K562 (cell line): ENCODE results near the gene PDE4D. TPM values are rescaled to one million over a fixed set of nuclear protein-coding genes. Genes with fewer than 3 reads are reported as not detected.

Experiments used
- ATAC-seq: fragments of 200-7000 bp; cut with Tn5 transposase; 3 replicates; pipeline ENCODE4 v1.9.1; 2020; ENCODE audit warnings: moderate library complexity
- BruUV-seq: library from RNA; stranded (reverse); fragments of 400-500 nt; replicated peaks from 2 replicates; lab custom pipeline; 2021; lab: Mats Ljungman, UMichigan
- CTCF ChIA-PET: fragments of 300-600 bp; formaldehyde crosslinking; extraction: SDS; loops from one replicate; lab custom pipeline; 2021; ENCODE audit warnings: low intra/inter-chr PET ratio; lab: Yijun Ruan, JAX
- POLR2A ChIA-PET: fragments of 300-600, 350-650 bp; sonication (Branson Sonifier 250); formaldehyde crosslinking; extraction: SDS; loops from one replicate; lab custom pipeline; 2021; ENCODE audit warnings: antibody characterized with exemption, inconsistent platforms; lab: Yijun Ruan, JAX
- DNase-seq, 4 experiments: peaks; one replicate each; pipeline versions ENCODE4 v3.0.0 to v3.0.0-alpha.2; 2011 to 2018; ENCODE audit warnings: low spot score in 3 of 4, mixed read lengths in 3 of 4; ENCODE audit errors: extremely low read depth in 1 of 4
- FAIRE-seq: peaks from 2 replicates; lab custom pipeline; 2011; peaks lifted over from hg19 to GRCh38; lab: Jason Lieb, UNC
- H2AFZ ChIP-seq: 2 replicates; pipeline ENCODE4 v1.6.0; 2011; ENCODE audit warnings: low read depth, low read length, control low read depth, inconsistent platforms
- H3K27ac ChIP-seq: fragments of 200-600 bp; 3 replicates; pipeline ENCODE4 v1.8.0; 2011; ENCODE audit warnings: low read depth, mild to moderate bottlenecking, control low read depth, inconsistent platforms, low read length, moderate library complexity, mixed read lengths; ENCODE audit errors: extremely low read depth
- H3K27me3 ChIP-seq, 2 experiments: fragments of 300-600 bp in 1 of 2; 2 replicates in 1 of 2; 3 replicates in 1 of 2; pipeline versions ENCODE4 v1.6.0 to v1.8.0; 2011; ENCODE audit warnings: inconsistent platforms in 2 of 2, low read length in 2 of 2, mild to moderate bottlenecking in 1 of 2, mixed read lengths in 1 of 2, moderate library complexity in 1 of 2; ENCODE audit not compliant: control insufficient read depth in 2 of 2, insufficient read depth in 2 of 2
- H3K36me3 ChIP-seq: fragments of 300-600 bp; 3 replicates; pipeline ENCODE4 v1.8.0; 2011; ENCODE audit warnings: mild to moderate bottlenecking, low read length, inconsistent platforms; ENCODE audit not compliant: control insufficient read depth, insufficient read depth
- H3K4me1 ChIP-seq, 2 experiments: fragments of 200-600 bp in 1 of 2; replicated peaks in 1 of 2; 2 replicates in 1 of 2; 3 replicates in 1 of 2; pipeline versions ENCODE4 v1.5.1 to v1.8.0; 2011; ENCODE audit warnings: inconsistent platforms in 2 of 2, low read length in 2 of 2, mild to moderate bottlenecking in 1 of 2, mixed read lengths in 1 of 2, moderate library complexity in 1 of 2; ENCODE audit not compliant: control insufficient read depth in 2 of 2, insufficient read depth in 2 of 2
- H3K4me2 ChIP-seq: 2 replicates; pipeline ENCODE4 v1.6.1; 2011; ENCODE audit warnings: low read length, control low read depth, inconsistent platforms, mixed read lengths; ENCODE audit not compliant: insufficient read depth
- H3K4me3 ChIP-seq: fragments of 200-600 bp; sonication (generic), shearing (Covaris generic); 2 replicates; pipeline ENCODE4 v1.5.1; 2016; ENCODE audit warnings: control low read depth, inconsistent platforms
- H3K79me2 ChIP-seq: fragments of 200-600 bp; 3 replicates; pipeline ENCODE4 v1.8.0; 2011; ENCODE audit warnings: low read length, inconsistent platforms; ENCODE audit not compliant: control insufficient read depth, insufficient read depth
- H3K9ac ChIP-seq, 2 experiments: 2 replicates each; pipeline versions ENCODE4 v1.6.0 to v1.6.1; 2011; ENCODE audit warnings: low read depth in 2 of 2, low read length in 2 of 2, control low read depth in 1 of 2, inconsistent platforms in 1 of 2, mild to moderate bottlenecking in 1 of 2, mixed read lengths in 1 of 2; ENCODE audit not compliant: insufficient read depth in 1 of 2
- H3K9me1 ChIP-seq: one replicate; pipeline ENCODE4 v1.6.0; 2011; ENCODE audit warnings: inconsistent platforms, mild to moderate bottlenecking, low read length, moderate library complexity; ENCODE audit not compliant: control insufficient read depth, insufficient read depth
- H3K9me3 ChIP-seq: replicated peaks from 2 replicates; pipeline ENCODE4 v1.5.1; 2011; ENCODE audit warnings: low read depth, low read length, inconsistent platforms; ENCODE audit not compliant: control insufficient read depth, insufficient read depth
- H4K20me1 ChIP-seq: replicated peaks from 2 replicates; pipeline ENCODE4 v1.6.1; 2011; ENCODE audit warnings: low read length, inconsistent platforms, mixed read lengths; ENCODE audit not compliant: control insufficient read depth, insufficient read depth
- ARID4B ChIP-seq: sonication (generic); formaldehyde crosslinking; IDR thresholded peaks from 2 replicates; pipeline ENCODE4 v1.8.0; 2022; ENCODE audit warnings: mild to moderate bottlenecking, missing genetic modification reagents
- C11orf30 ChIP-seq: fragments of 450-650 bp; IDR thresholded peaks from 2 replicates; pipeline ENCODE4 v1.6.1; 2016; ENCODE audit warnings: low read depth, mild to moderate bottlenecking
- E2F1 ChIP-seq: sonication (generic); formaldehyde crosslinking; IDR thresholded peaks from 2 replicates; pipeline ENCODE4 v1.8.1; 2023; ENCODE audit warnings: mild to moderate bottlenecking, missing genetic modification reagents, moderate library complexity
- HCFC1 ChIP-seq: IDR thresholded peaks from 2 replicates; pipeline ENCODE4 v1.6.1; 2012; ENCODE audit warnings: low read depth, low read length, improper control_type of control experiment
- POLR2AphosphoS2 ChIP-seq: IDR thresholded peaks from 2 replicates; pipeline ENCODE4 v1.6.1; 2012; ENCODE audit warnings: low read length, improper control_type of control experiment
- RBFOX2 ChIP-seq: fragments of 200-400 bp; formaldehyde crosslinking; IDR thresholded peaks from 2 replicates; pipeline ENCODE4 v1.6.1; 2017; ENCODE audit warnings: low read depth, mild to moderate bottlenecking, low read length, moderate library complexity
- STAG1 ChIP-seq: sonication (generic); formaldehyde crosslinking; IDR thresholded peaks from 2 replicates; pipeline ENCODE4 v1.5.0; 2020; ENCODE audit warnings: missing genetic modification reagents, borderline replicate concordance
- STAT5A ChIP-seq: IDR thresholded peaks from 2 replicates; pipeline ENCODE4 v1.6.1; 2012; ENCODE audit warnings: low read length, inconsistent platforms, borderline replicate concordance
- TCF7 ChIP-seq: sonication (generic); IDR thresholded peaks from 2 replicates; pipeline ENCODE4 v1.6.1; 2016; ENCODE audit warnings: antibody characterized with exemption, borderline replicate concordance
- TEAD2 ChIP-seq: fragments of 450-650 bp; IDR thresholded peaks from 2 replicates; pipeline ENCODE4 v1.6.1; 2016; ENCODE audit warnings: missing genetic modification characterization, control low read depth, missing compliant biosample characterization
- ZBTB17 ChIP-seq: fragments of 450-650 bp; formaldehyde crosslinking; IDR thresholded peaks from 2 replicates; pipeline ENCODE4 v1.4.0; 2020; ENCODE audit warnings: mild to moderate bottlenecking
- WGBS: fragments of 100-300 bp; shearing (Covaris generic); methylation state at CpG from one replicate; pipeline ENCODE4 v1.1.6; 2016; ENCODE audit warnings: low coverage, mixed read lengths; ENCODE audit not compliant: insufficient coverage; ENCODE audit errors: missing lambda C conversion rate; 5-methylcytosine and 5-hydroxymethylcytosine counted together
- in situ Hi-C: fragments of 300-500 bp; cut with MboI; formaldehyde crosslinking; loops from 4 replicates; pipeline ENCODE4 v1.15.0; 2018; ENCODE audit warnings: inconsistent platforms, mixed read lengths
- intact Hi-C: fragments of 100-400 bp; cut with micrococcal nuclease; formaldehyde crosslinking; loops from 2 replicates; pipeline ENCODE4 v1.14.2; 2022
- polyA plus RNA-seq, 8 experiments: library from polyadenylated mRNA; depleted of rRNA in 4 of 8; stranded (reverse) in 5 of 8; unstranded in 3 of 8; fragments of >200 nt; fragmentation: Nextera tagmentation in 2 of 8; fragmentation: Illumina TruSeq in 1 of 8; extraction: Ambion mirVana in 2 of 8; extraction: Trizol in 1 of 8; gene quantifications; 2 replicates each; pipeline versions ENCODE4 v1.2.1 to v1.2.3, GENCODE V29; 2011 to 2014; ENCODE audit warnings: inconsistent platforms in 1 of 8, missing spikeins in 1 of 8
- total RNA-seq, 7 experiments: library from RNA; depleted of rRNA in 6 of 7; stranded (reverse); fragments of >200 nt in 6 of 7; fragmentation: Illumina TruSeq in 2 of 7; extraction: Trizol in 2 of 7; gene quantifications; 2 replicates each; pipeline versions ENCODE4 v1.2.1 to v1.2.3, GENCODE V29; 2011 to 2021; ENCODE audit warnings: low replicate concordance in 1 of 7

Gene PDE4D
- total and polyA plus RNA-seq, 9 of the 15 experiments (the other 6 are each of a cell fraction or from before 2014, with no cell fraction given) = 0.04 to 0.46 (median 0.13) TPM

- ChIA-PET POLR2A (no interaction called here), CTCF (no interaction called here)
- Histone ChIP-seq H3K36me3 (no peaks in the 10 kb centered on the region), H3K4me3 (no peak overlapping the region), H3K27ac (no peak overlapping the region), H3K4me1 (no peaks in the 10 kb centered on the region), H3K9me1 (no peaks in the 10 kb centered on the region), H3K9ac (no peak overlapping the region), H2AFZ (no peak overlapping the region), H3K4me2 (no peak overlapping the region), H3K27me3 (no peaks in the 10 kb centered on the region), H3K79me2 (no peaks in the 10 kb centered on the region), H4K20me1 (no peaks in the 10 kb centered on the region), H3K9me3 (no peaks in the 10 kb centered on the region)
- intact Hi-C loops (no loop called here), in situ Hi-C loops (no loop called here)
- DNase-seq = no peak
- TF ChIP-seq TCF7 (no peak), POLR2AphosphoS2 (no peak), E2F1 (CRISPR knock-in tag) (no peak), ARID4B (no peak), ZBTB17 (CRISPR knock-in tag) (no peak), RBFOX2 (no peak), STAG1 (CRISPR knock-in tag) (no peak), HCFC1 (no peak), TEAD2 (tag) (no peak), STAT5A (no peak), C11orf30 (no peak)
- WGBS = 0% methylated on average over 1 of the region's 1 CpG
- FAIRE-seq = no peak
- no peak for ATAC-seq
- BruUV-seq = no TSS peak
Measured at GRCh38 chr5:59605915-59606314, 287.6 kb downstream of the PDE4D start.
